Medulla oblongata (tissue), 1 donor: ENCODE data around the gene IL4R.
"Not testable (repeated sequence)": the region's sequence is repeated elsewhere in the genome, so short reads cannot be mapped to it uniquely, and the experiment has no call there.

Source experiments
- DNase-seq: peaks from one replicate; pipeline ENCODE4 v3.0.0-alpha.2; 2015; ENCODE audit errors: extremely low spot score

The IL4R gene

DNA sequence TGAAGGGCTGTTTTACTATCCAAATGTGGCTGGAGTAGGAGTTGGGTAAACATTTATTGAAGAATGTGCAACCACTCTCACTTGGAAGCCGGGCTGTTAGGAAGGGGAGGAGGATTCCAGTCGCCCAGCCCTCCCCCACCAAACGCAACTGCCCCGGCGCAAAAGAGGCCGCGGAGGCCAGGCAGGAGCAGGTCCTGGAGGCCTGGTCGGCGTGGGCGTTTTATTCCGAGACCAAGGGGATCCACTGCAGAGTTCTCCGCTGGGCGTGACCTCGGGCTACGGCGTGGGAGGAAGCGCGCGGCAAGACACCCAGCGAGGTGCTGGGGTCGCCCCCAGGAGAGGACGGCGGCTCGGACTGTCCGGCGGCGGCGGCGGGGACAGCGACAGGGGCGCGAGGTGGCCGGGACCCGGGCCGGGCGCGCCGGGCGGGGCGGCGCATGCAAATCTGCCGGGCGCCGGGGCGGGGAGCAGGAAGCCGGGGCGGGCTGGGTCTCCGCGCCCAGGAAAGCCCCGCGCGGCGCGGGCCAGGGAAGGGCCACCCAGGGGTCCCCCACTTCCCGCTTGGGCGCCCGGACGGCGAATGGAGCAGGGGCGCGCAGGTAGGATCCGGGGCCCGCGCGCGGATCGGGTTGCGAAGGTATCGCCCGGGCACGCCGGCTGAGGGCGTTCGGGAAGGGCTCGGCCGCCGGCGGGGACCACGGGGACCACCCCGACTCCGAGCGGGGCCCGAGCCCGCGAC, at the start of gene IL4R:
IL4R (plus strand) TSS at position 553 of the 739 bp plus-strand sequence. CDS start 26,230 bp downstream, outside the sequence.
- DNase-seq, result peak; percentile 31

DNA sequence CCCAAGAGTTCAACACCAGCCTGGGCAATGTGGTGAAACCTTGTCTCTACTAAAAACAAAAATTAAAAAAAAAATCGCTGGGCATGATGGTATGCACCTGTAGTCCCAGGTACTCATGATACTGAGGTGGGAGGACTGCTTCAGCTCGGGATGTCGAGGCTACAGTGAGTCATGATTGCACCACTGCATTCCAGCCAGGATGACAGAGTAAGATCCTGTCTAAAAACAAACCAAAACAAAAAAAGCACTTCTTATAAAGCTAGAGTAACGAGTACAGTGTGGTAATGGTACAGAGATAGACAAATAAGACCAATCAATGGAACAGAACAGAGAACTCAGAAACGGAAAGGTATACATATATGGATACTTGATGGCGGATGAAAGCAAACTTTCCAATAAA, 49.6 kb upstream of the IL4R start:
- no peak for DNase-seq

DNA sequence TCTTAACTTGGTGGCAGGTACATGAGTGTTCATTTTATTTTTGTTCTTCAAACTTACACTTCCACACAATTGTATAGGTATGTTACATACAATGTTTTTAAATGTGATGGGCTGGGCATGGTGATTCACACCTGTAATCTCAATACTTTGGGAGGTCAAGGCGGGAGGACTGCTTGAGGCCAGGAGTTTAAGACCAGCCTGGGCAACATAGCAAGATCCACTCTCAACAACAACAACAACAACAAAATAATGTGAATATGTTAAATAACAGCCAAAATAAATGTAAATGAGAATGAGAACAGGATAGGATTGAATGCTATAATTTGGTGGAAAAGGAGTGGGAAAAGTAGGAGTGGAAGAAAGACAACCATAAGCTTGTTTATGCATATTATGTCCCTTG, 47.8 kb upstream of the IL4R start:
- no peak for DNase-seq

DNA sequence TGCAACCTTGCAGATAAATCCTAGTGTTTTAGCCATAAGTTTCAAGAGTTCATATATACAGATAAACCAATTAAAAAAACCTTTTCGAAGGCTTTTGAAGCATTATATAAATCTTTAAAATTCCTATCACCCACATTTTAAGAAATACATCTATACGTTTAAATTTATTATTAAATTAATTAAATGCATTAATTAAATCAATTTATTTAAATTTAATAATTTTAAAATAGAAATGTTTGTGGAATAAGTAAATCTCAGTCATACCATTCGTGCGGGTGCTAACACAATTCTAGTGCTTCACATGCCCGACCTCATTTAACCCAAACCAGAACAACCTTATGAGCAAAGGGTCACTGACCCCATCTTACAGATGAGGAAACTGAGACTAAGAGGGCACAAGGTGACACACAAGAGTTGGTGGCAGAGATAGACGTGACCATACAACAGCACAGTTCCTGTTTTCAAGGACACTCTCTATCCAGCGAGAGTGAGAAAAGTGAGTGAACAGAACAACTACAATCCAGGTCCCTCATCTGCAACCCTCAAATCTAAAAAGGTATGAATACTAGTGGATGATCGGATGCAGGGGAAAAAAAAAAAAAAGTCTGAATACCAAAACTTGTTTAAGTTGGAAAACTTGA, 46.6 kb upstream of the IL4R start:
- DNase-seq, result no peak

DNA sequence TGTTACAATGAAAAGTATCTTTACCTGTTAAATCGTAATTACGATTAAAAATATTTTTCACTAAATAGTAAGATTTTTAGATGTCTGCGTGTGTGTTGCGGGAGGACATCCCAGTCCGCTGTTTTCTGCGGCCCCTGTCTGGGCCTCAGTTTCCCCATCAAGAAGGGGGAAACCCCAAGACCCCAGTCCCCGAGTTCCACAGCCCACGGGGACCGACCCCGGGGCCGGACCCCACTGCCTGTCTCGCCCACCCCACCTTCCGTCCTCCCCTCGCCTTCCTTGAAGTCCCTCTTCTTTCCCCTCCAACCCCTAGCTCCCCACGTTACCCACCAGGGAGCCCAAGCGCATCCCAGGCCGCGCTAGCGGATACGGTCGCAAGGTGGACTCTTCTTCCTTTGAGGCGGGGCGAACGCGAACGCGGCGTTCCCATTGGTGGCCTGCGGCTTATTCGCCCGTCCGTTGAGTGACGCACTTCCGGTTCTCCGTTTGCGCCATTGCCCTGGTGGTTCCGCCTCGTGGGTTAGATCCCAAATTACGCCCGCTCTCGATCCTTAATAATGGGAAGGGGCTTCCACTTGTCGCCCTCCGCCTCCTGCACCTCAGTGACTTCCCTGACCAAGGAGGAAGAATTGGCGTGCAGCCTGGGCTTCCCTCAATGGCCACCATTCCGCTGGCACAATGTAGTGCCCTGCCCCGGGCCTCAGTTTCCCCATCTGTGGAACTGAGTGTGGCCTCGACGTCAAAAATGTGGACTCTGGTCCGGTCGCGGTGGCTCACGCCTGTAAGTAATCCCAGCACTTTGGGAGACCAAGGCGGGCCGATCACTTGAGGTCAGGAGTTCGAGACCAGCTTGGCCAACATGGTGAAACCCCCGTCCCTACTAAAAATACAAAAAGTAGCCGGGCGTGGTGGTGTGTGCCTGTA, 45.1 kb upstream of the IL4R start, which contains the start of gene NSMCE1:
NSMCE1 (minus strand) TSS at position 397 of the 924 bp plus-strand sequence. CDS start 11,202 bp downstream, outside the sequence.
- peak; percentile 98 for DNase-seq

DNA sequence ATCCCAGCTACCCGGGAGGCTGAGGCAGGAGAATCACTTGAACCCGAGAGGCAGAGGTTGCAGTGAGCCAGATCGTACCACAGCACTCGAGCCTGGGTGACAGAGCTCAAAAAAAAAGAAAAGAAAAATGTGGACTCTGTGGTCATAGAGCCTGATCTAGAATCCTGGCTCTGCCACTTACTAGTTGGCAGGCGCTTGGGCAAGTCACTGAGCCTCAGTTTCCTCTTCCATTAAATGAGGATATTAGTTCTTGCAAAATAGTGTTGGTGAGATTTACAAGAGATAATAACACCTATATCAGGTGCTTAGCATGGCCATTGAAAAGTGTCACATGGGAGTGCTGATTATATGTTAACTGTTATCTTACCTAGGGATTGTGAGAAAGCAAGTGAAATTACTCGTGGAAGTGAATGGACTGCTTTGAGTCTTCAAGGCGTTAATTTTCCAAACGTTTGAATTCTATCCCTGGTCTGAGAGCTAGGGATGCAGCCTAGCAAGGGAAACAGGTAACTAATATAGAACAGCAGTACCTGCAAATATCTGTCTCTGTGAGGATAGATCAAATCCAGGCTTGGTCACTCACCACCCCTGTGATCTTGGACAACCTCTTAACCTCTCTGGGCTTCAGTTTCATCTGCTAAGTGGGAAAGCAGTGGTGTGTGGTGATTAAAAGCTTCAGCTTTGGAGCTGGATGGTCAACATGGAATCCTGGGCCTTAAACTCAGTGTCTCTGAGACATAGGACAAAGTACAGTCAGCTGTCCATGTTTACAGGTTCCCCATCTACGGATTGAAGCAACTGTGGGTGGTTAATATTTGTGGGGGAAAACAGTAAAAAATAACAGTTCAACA, 44.2 kb upstream of the IL4R start:
- no peak for DNase-seq

DNA sequence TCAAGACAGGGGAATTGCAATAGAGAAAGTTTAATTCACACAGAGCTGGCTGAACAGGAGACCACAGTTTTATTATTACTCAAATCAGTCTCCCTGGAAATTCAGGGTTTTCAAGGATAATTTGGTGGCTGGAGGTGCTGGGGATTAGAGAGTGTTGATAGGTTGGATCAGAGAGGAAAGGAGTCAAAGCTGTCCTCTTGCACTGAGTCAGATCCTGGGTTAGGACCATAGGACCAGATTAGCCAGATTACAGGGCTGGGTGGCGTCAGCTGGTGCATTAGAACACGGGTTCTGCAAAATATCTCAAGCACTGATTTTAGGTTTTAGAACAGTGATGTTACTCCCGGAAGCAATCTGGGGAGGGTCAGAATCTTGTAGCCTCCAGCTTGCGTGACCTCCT, 43.4 kb upstream of the IL4R start:
- DNase-seq, result no peak

DNA sequence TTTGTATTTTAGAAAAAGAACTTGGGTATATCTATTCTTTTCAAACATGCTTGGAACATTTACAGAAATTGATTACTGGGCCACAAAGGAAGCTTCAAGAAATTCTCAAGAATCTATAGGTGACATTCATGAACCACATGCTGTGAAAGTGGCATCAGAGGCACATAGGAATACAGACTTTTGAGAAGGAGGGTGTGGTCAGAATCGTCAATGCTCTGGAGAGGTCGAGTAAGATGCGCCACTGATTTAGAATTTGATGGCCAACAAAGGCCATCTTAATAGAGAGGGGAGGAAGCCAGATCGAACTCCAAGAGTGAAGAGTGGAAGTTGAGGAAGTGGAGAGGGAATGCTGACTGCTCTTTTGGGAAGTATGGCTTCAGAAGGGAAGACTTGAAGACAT, 41.7 kb upstream of the IL4R start:
- DNase-seq, result no peak

DNA sequence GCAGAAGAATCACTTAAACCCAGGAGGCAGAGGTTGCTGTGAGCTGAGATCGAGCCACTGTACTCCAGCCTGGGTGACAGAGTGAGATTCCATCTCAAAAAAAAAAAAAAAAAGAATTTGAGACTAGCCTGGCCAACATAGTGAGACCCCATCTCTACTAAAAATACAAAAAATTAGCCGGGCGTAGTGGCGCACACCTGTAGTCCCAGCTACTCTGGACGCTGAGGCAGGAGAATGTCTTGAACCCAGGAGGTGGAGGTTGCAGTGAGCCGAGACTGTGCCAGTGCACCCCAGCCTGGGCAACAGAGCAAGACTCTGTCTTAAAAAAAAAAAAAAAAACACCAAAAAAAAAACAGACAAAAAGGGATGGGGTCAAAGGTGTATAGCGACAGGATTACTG, 41.1 kb upstream of the IL4R start:
- DNase-seq, result not testable (repeated sequence)

DNA sequence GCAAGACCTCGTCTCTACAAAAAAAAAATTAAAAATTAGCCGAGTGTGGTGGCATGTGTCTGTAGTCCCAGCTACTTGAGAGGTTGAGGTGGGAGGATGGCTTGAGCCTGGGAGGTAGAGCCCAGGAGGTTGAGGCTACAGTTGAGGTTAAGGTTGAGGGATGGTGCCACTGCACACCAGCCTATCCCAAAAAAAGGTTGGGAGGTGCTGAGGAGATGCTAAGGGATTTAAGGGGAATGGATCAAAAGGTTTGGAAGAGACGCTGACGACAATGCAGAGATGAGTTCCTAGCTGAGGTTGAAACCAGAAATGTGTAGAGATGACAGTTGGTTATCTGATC, 40.5 kb upstream of the IL4R start:
- no peak for DNase-seq

DNA sequence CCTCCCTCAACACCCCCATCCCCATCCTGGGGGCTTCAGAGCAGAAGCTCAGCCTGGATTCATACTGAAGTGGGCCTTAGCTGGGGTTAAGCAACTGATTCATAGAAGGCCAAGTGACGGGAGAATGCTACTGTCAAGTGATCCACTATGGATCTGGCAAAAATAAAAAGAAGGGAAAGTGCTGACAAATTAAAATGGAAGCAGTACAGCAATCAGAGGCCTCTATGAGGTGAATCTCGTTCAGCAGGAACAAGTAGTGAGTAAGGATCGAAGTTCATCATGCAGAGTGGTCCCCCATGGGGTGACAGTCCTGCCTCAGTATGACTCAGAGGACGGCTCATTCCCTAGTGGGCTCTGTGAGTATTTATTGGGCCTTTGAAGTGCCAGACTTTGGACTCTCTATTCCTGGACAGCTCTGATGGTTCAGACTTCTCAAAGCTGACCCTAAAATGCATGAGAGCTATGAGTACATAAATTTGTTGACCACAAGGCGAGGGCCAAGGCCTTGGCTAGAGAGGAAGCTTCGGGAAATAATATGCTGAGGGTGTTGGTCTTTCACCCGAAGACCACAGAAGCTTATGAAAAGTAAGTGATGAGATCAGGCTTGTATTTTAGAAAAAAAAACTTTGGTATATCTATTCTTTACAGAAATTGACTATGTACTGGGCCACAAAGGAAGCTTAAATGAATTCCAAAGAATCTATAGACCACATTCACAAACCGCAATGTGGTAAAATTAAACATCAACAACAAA, 39.9 kb upstream of the IL4R start:
- no peak for DNase-seq

DNA sequence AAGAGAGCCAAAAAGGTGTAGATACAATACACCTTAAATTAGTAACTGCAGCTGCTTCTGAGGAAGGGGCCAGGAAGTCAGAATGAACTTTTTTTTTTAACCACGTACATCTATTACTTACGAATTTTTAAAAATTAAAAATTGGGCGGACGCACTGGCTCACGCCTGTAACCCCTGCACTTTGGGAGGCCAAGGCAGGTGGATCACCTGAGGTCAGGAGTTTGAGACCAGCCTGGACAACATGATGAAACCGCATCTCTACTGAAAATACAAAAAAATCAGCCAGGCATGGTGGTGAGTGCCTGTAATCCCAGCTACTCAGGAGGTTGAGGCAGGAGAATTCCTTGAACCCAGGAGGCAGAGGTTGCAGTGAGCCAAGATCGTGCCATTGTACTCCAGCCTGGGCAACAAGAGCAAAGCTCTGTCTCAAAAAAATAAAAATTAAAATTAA, 39.3 kb upstream of the IL4R start:
- DNase-seq, result not testable (repeated sequence)

DNA sequence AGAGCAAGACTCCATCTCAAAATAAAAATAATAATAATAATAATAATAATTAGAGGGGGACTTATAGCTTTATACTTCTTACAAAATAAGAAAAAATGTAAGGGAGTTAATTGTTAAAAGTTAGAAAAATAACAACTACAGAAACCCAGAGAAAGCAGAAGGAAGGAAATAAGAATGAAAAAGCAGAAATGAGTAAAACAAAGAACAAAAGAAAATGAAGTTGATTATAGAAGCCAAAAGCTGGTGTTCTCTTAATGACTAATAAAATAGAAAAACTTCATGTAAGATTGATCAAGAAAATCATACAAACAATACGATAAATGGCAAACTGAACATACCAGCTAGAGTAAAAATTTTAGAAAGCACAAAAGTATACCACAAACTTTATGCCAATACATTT, 38.4 kb upstream of the IL4R start:
- no peak for DNase-seq

DNA sequence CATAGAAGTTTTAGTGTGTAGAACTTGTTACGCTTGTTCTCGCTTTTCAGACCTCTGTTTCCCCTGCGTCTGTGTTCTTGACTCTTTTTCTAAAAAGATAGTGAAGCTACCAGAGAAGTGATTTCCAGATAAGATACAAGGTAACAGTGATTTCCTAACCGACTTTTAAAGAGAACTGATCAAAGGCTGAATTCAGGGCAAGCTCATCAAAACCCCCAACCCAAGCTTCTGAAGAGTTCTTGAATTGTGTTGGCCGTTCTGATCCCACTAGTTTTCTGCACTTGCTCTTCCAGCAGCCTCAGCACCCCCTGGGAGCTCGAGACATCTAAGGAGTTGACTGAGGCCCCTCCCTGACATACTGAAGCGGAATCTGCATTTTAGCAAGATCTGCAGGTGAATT, 32.5 kb upstream of the IL4R start:
- no peak for DNase-seq

DNA sequence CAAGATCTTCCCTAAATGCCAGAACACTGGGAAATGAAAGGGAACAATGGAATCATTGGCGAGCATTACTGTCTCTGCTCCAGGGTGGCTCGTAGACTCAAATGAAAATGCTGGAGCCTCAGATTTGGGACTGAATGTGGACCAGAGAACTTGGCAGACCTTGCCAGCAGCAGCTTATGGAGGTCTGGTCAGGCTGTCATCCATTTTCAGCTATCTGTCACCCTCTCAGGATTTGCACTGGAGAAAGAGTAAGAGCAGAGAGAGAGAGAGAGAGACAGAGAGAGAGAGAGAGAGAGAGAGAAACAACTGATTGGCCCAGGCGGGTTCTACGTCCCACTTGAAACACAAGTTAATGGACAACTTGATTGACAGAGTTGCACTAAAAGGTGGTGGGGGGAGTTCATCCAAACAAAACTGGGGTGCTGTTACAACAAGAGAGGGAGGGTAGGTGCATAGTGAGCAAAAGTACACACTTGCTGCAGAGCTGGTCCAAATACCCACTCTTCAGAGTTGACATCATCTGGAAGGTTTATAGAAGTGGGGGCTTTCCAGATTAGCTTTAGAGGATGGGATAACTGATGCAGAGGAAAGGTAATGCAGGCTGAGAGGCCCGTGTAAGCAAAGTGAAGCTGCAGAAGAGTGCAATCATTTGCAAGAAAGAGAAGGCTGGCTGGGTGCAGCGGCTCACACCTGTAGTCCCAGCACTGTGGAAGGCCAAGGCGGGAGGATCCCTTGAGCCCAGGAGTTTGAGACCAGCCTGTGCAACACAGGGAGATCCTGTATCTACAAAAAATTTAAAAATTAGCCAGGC, 28.7 kb upstream of the IL4R start:
- DNase-seq, result peak; percentile 74

DNA sequence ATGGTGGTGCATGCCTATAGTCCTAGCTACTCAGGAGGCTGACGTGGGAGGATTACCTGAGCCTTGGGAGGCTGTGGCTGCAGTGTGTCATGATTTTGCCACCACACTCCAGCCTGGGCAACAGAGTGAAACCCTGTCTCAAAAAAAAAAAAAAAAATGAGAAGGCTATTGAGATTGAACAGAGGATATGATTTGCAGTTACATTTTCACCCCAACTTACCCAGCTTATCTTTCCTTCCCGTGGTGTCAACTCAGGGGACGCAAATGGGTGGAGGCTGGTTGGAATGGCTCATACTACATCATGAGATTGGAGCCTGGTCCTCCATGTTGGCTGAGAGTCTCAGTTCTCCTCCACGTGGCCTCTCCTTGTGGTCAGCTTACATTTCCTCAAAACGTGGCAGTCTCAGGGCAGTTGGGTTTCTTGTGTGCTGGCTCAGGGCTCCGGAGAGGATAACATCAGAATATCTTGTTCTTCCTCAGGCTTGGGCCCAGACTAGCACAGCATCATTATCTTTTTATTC, 28.0 kb upstream of the IL4R start:
- DNase-seq, result peak; percentile 78

DNA sequence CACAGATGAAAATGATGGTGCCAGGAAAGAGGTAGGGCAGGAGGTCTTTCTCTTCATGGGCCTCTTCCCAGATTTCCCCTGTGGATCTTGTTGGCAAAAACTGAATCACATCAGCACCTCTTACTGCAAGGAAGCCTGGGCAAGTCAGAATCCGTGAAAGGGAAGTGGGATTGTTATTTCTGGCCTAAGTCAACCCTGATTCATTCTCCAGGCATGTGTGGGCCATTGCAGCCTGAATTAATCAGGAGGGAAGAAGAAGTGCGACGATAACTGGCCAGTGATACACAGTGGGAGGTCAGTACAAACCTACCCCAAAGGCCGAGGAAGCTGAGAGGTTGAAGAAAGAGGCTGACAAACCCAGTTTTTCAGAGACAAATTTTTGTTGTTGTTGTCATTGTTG, 27.3 kb upstream of the IL4R start:
- peak; percentile 63 for DNase-seq

DNA sequence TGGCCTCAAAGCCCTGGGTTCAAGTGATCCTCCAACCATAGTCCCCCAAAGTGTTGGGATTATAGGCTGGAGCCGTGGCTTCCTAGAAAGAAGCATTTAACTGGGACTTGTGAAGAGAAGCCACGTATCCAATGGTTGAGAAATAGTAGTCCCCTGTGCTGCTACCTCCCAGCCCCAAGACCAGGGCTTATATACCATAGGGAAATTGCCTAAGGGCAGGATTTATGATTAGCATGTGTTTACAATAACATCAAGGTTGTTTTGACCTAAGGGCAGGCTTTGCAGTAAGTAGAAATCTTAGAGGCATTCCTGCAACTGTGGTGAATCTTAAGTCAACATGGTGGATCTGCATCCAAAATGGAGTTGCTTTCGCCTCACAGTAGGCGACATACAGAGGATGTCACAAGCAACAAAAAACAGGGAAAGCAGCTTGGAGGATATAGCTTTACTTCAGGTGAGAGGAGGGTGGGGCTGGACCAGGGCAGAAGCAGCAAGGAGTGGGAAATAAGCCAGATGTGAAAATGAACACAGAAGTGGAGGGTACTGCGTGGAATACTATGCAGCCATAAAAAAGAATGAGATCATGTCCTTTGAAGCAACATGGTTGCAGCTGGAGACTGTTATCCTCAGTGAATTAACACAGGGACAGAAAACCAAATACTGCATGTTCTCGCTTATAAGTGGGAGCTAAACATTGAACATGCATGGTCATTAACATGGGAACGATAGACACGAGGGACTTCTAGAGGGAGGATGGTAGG, 26.5 kb upstream of the IL4R start:
- DNase-seq, result no peak

DNA sequence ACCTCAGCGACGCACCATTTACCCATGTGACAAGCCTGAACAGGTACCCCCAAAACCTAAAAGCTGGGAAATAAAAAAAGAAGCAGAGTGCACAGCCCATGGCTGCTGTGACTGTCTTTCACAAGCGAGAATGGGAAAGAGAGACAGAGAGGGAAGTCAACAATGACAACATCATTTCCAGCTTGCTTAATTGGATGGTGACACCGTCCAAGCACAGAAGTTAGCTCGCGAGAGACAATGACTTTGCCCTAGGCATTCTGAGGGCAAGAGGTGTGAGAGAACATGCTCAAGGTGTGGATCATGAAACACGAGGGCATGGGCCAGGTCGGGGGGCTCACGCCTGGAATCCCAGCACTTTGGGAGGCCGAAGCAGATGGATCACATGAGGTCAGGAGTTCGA, 25.9 kb upstream of the IL4R start:
- DNase-seq, result no peak
